GM12864 (cell line): ENCODE results near the gene NUTM2B.
"Not testable (repeated sequence)": the region's sequence is repeated elsewhere in the genome, so short reads cannot be mapped to it uniquely, and the experiment has no call there.

ENCODE experiments used
- DNase-seq: peaks from one replicate; pipeline ENCODE4 v3.0.0-alpha.2; 2011; ENCODE audit warnings: low read depth
- H3K4me3 ChIP-seq: 2 replicates; pipeline ENCODE4 v1.5.1; 2011; ENCODE audit warnings: mild to moderate bottlenecking, low read depth, low read length, control low read depth

Gene NUTM2B

DNA sequence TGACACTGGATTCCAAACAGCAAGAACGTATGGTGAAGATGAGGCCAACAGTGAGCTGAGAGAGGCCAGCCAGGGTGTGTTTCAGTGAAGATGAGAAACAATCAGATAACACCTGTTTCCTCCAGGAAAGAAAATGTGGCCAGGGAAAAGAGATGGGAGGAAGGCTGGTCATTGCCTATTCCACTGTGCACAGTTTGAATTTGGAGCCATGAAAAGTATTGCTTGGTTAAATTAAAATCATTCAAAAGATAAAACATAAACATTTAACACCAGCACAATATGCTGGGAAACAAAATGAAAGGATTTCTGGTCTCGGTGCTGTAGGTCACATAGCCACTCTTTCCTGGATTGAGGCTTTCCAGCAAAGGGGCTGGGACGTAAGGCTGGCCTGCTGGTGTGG is at the start of gene NUTM2B:
NUTM2B (plus strand) TSS at position 301 of the 400 bp plus-strand sequence. CDS start 383 bp downstream, outside the sequence.
- H3K4me3 ChIP-seq, DNase-seq: not testable (repeated sequence)

DNA sequence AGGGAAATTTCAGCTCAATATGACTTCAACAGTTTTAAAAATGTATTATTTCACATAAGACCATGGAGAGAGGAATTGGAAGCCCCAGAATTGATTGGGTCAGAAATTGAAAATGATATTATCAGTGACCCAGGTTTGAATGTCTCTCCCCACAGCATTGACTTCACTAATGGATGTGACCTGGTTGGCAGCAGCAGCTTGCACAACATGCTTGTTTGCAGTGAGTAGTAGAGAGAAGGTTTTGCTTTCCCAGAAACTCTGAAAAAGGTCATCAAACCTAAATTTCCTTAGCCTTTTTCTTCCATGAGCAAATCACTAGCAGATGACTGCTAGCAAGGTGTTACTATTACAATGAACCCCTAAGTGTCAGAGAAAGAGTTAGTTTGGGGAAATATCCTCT is 39.7 kb upstream of the NUTM2B start:
- DNase-seq, H3K4me3 ChIP-seq: not testable (repeated sequence)

GRCh38 chr10:79664686-79665085 is 38.3 kb upstream of the NUTM2B start:
- DNase-seq, H3K4me3 ChIP-seq: not testable (repeated sequence)

GRCh38 chr10:79669248-79669788 is 33.7 kb upstream of the NUTM2B start:
- H3K4me3 ChIP-seq, DNase-seq: not testable (repeated sequence)

DNA sequence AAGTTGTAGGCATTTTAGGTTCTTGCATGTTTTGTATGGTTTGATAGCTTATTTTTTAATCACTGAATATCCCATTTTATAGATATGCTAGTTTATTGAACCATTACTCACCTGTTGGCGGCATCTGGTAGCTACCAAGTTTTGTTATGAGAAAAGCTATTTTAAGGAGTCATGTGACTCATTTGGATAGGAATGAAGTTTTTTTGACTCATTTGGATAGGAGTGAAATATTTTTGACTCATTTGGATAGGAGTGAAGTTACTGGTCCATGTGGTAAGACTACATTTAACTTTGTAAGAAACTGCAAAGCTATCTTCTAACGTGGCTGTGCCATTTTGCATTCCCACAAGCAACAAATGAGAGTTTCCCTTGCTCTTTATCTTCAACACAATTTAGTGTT is 28.1 kb upstream of the NUTM2B start:
- H3K4me3 ChIP-seq, DNase-seq: not testable (repeated sequence)

GRCh38 chr10:79683026-79683883 is 19.8 kb upstream of the NUTM2B start:
- not testable (repeated sequence) for H3K4me3 ChIP-seq, DNase-seq

- not testable (repeated sequence) for DNase-seq, H3K4me3 ChIP-seq
Measured at GRCh38 chr10:79683884-79684720, 18.9 kb upstream of the NUTM2B start.

DNA sequence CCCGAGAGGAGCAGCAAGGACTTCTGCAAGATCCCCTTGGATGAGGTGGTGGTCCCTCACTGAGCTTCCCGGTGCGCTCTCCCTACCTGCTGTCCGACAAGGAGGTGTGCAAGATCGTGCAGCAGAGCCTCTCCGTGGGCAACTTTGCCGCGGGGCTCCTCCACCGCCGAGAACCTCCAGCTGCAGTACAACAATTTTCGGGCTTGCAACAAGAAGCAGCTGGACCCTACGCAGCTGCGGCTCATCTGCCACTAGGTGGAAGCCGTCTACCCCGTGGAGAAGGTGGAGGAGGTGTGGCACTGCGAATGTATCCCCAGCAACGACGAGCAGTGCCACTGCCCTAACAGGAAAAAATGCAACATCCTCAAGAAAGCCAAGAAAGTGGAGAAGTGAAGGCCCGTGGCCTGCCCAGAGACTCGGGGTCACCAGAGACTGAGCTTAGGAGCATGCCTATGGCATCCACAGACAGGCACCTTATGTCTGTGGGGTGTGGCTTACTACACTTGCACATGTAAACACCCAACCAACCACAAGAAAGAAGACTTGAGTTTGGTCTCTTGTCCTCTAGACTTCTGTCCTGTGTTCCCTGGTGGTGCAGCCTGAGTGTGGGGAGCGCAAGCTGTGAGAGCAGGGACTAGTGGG is 17.9 kb upstream of the NUTM2B start:
- not testable (repeated sequence) for H3K4me3 ChIP-seq
- DNase-seq = peak; percentile 18

DNA sequence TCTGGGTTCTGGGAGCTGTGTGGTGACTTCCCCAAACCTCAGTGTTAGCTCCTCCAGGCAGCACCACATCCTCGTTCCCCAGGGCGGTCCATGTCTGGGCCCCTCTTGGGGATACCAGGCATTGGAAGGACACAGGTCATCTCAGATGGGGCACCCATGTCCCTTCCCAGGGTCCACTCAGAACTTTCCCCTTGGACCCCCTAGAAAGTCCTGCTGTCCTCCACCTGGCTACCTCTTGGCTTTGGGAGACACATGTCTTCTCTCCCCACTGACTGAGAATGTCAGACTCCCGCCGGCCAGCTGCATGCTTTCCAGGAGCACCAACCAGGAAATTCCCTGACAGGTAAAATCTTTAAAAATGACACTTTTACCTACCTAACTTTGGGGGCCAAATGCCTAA is 16.4 kb upstream of the NUTM2B start:
- H3K4me3 ChIP-seq, DNase-seq: not testable (repeated sequence)

GRCh38 chr10:79687406-79688150 is 15.4 kb upstream of the NUTM2B start:
- not testable (repeated sequence) for H3K4me3 ChIP-seq, DNase-seq

DNA sequence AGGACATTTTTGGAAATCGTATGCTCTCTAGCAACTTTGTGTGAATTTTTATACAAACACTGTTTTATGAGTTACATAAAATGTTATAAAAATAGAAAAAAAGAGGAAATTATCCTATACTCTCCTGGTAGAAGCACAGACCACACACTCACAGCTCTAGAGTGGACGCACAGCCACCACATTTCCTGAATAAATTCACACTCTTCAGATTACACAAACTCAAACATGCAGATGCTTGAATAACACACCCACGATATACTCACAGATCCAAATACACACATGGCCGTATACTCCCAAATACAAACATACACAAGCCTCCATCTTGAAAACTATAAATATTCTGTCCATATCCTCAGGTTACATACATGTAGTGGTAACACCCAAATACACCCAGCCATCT is 14.2 kb upstream of the NUTM2B start:
- DNase-seq, H3K4me3 ChIP-seq: not testable (repeated sequence)

DNA sequence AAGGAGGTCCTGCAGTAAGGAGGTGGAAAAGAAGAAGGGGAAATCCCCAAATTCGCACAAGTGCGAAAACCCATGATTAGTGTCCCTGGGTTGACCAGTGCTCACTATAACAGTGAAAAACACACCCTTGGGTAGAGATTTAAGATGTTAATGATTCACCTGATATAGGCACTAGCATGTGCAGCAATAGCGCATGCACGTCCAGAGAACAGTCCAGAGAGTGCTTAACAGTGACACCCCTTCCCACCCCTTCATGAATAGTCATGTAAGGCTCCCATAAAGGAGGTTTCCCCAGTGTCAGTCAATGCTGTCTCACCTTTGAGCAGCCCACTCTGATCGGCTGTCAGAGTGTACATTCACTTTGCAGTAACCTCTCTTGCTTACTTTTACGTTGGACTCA is 6.4 kb upstream of the NUTM2B start:
- not testable (repeated sequence) for H3K4me3 ChIP-seq, DNase-seq

DNA sequence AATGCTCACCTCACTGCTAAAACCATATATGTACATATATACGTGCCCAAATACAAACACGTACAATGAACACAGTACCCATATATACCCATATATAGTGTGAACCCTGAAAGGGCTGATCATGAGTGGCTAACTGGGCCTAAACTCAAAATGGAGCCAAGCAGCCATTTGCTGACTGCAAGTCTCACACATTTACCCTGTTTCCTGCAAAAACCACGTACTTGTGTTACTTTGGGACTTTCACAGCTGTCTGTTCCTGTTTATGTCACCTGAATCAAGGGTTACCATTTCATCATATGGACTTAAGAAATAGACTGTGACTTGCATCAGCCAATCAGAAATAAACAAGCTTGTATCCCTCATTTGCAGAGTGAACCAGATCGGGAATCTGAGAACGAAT is 5.9 kb upstream of the NUTM2B start:
- H3K4me3 ChIP-seq = not testable (repeated sequence)

GRCh38 chr10:79700381-79700944 is 2.6 kb upstream of the NUTM2B start:
- DNase-seq, H3K4me3 ChIP-seq: not testable (repeated sequence)

More for the DNA sequence above, 5.9 kb upstream of the NUTM2B start:
- not testable (repeated sequence) for DNase-seq

- H3K4me3 ChIP-seq, DNase-seq: not testable (repeated sequence)
Measured at GRCh38 chr10:79707017-79707416, 4.0 kb downstream of the NUTM2B start.

GRCh38 chr10:79714976-79715375 is 11.9 kb downstream of the NUTM2B start:
- DNase-seq, H3K4me3 ChIP-seq: not testable (repeated sequence)

DNA sequence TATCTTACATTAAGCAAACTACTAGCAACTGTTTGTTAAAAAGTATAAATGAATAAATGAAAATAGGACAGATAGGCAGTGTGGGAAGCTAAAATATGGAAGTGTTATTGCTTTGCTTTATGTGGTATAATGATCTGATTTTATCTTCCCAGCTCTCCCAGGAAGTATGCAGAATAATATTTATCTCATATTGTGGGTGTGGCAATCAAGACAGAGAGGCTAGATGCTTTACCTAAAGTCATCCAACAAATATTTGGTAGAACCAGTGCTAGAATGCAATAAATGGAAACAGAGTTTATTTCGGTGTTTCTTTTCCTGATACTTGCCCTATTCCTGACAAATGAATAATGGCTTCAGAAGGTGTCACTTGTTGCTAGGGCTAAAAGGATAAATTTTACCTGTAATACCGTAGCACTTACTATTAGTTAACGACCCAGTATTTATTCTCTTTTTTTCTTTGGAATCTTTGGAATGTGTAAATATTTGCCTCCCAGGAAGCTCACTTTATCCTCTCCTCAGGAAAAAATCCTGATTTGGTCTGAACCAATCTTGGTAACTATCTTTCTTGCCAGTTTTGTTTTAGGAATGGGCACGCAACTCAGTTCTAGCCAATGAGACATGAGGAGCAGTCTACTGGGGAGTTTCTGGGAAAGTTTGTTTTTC is 14.0 kb downstream of the NUTM2B start:
- H3K4me3 ChIP-seq, DNase-seq: not testable (repeated sequence)

DNA sequence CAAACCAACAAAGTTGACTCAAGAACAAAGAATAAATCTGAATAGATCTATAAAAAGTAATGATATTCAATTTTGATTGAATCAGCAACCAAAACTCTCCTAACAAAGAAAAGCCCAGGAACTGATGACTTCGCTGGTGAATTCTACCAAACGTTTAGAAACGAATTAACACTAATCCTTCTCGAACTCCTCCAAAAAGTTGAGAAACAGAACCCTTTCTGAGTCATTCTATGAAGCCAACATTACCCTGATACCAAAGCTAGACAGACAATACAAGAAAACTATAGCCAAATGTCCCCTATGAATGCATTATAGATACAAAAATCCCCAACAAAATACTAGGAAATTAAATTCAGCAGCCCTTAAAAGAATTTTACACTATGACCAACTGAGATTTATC is 17.0 kb downstream of the NUTM2B start:
- not testable (repeated sequence) for DNase-seq

More for the DNA sequence above, 17.0 kb downstream of the NUTM2B start:
- not testable (repeated sequence) for H3K4me3 ChIP-seq
